Endothelial cell of umbilical vein (primary cell): Measurements from ENCODE around the gene C17orf100.

Experiments used
- CTCF ChIP-seq, 2 donors: IDR thresholded peaks; 1 replicate in 1 of 2; 2 replicates in 1 of 2; pipeline ENCODE4 v1.5.1; 2011; ENCODE audit warnings: low read length in 2 of 2, mild to moderate bottlenecking in 2 of 2, moderate library complexity in 2 of 2, control low read depth in 1 of 2, inconsistent platforms in 1 of 2, low read depth in 1 of 2; ENCODE audit not compliant: insufficient read depth in 1 of 2; ENCODE audit errors: extremely low read depth in 1 of 2
- FOS ChIP-seq: IDR thresholded peaks from 2 replicates; pipeline ENCODE4 v1.6.1; 2011; ENCODE audit warnings: mild to moderate bottlenecking, low read length, moderate library complexity, borderline replicate concordance; ENCODE audit not compliant: insufficient read depth
- MAX ChIP-seq: IDR thresholded peaks from 2 replicates; pipeline ENCODE4 v1.6.1; 2011; ENCODE audit not compliant: insufficient read depth, insufficient read length
- POLR2A ChIP-seq: IDR thresholded peaks from 2 replicates; pipeline ENCODE4 v1.6.1; 2012; ENCODE audit warnings: low read depth, mild to moderate bottlenecking, control low read depth, low read length

- TF ChIP-seq POLR2A: no peak
- TF ChIP-seq CTCF (IDR thresholded peaks at IDR 0.05; ENCODE audit: extremely low read depth in 1 of 2, insufficient read depth in 1 of 2, low read depth in 1 of 2, low read length in 2 of 2): no peak
- no peak for TF ChIP-seq MAX
- TF ChIP-seq FOS: no peak
These were observed 40.3 kb upstream of the C17orf100 start for GRCh38 chr17:6611231-6611630.
